Gastroesophageal sphincter (tissue), 3 donors: ENCODE measurements around the gene PMFBP1.

Experiments used
- POLR2A ChIP-seq, 2 donors: fragments of 450-650 bp; IDR thresholded peaks; one replicate each; pipeline ENCODE4 v1.6.1; 2017; ENCODE audit warnings: antibody characterized with exemption in 2 of 2, mild to moderate bottlenecking in 2 of 2, moderate library complexity in 1 of 2
- POLR2AphosphoS5 ChIP-seq: sonication (generic); formaldehyde crosslinking; IDR thresholded peaks from one replicate; pipeline ENCODE4 v1.6.1; 2017; ENCODE audit warnings: antibody characterized with exemption
- TF ChIP-seq, protein P1 (sequence below), 4 experiments: fragments of 200-600 bp in 2 of 4; fragments of 450-650 bp in 2 of 4; sonication (generic) in 1 of 4; IDR thresholded peaks; one replicate each; pipeline ENCODE4 v1.5.1; 2017 to 2019; ENCODE audit warnings: antibody characterized with exemption in 4 of 4, mild to moderate bottlenecking in 2 of 4, moderate library complexity in 2 of 4

DNA sequence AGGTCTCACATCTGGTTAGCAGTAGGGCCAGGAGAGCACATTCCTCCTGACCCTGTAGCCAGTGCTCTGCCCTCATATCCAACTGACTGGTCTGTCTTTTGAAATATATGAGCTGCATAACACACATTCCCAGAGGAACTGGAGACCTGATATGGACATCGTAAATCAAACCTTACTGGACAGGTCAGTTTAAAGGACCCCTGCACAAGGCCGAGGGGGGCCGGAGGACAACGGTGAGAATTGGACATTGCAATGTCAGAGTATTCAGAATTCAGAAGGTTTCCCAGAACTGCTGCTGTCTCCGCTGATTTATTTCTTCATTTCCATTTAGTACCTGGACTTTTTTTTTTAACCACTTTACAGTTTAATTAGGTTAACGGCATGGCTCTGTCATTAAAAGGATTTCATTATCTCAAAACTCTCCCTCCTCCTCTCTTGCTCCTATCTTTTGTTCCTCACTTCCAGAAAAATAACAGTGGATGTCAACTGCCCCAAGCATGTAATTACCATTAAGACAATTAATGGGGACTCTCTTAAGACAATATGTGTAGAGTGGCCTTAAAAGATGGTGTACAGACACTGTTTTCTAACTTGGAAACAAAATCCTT, 4.9 kb downstream of the PMFBP1 start:
- no peak for TF ChIP-seq POLR2A (IDR thresholded peaks at IDR 0.05)
- TF ChIP-seq, protein P1, sequence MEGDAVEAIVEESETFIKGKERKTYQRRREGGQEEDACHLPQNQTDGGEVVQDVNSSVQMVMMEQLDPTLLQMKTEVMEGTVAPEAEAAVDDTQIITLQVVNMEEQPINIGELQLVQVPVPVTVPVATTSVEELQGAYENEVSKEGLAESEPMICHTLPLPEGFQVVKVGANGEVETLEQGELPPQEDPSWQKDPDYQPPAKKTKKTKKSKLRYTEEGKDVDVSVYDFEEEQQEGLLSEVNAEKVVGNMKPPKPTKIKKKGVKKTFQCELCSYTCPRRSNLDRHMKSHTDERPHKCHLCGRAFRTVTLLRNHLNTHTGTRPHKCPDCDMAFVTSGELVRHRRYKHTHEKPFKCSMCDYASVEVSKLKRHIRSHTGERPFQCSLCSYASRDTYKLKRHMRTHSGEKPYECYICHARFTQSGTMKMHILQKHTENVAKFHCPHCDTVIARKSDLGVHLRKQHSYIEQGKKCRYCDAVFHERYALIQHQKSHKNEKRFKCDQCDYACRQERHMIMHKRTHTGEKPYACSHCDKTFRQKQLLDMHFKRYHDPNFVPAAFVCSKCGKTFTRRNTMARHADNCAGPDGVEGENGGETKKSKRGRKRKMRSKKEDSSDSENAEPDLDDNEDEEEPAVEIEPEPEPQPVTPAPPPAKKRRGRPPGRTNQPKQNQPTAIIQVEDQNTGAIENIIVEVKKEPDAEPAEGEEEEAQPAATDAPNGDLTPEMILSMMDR (IDR thresholded peaks at IDR 0.05): no peak
- no peak for TF ChIP-seq POLR2AphosphoS5
